Stimulated activated CD4-positive, alpha-beta T cell treated with anti-CD3 and anti-CD28 coated beads, Interleukin-2, amount 100 ng/mL, for 48 hours (primary cell): ENCODE data around the gene ANGPTL8.

Experiments used
- DNase-seq, 2 donors: peaks; one replicate each; pipeline ENCODE4 v3.0.0-alpha.2; 2020

The ANGPTL8 gene

GRCh38 chr19:11264452-11265176 is 25.2 kb downstream of the ANGPTL8 start:
- DNase-seq: no peak

GRCh38 chr19:11265177-11265784 is 25.9 kb downstream of the ANGPTL8 start:
- DNase-seq: no peak

DNA sequence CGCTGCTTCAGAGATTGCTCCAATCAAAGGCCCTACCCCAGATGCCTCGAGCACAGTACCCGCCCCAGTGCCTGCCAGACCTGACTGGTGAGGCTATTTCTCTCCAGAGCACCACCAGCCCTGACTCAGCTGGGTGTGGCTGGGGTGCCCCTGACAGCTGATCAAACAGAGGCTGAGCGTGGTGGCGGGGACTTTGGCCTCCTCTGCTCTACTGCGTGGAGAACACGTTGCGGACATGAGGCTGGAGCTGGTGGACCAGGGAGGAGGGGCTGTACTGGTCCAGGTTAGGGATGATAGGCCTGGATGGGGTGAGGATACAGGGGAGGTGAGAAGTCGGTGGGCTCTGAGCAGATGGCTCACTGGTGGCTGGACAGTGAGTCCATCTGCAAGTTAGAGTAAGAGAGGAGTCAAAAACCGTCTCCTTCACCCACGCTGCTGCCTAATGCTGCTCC is 26.4 kb downstream of the ANGPTL8 start:
- no peak for DNase-seq

DNA sequence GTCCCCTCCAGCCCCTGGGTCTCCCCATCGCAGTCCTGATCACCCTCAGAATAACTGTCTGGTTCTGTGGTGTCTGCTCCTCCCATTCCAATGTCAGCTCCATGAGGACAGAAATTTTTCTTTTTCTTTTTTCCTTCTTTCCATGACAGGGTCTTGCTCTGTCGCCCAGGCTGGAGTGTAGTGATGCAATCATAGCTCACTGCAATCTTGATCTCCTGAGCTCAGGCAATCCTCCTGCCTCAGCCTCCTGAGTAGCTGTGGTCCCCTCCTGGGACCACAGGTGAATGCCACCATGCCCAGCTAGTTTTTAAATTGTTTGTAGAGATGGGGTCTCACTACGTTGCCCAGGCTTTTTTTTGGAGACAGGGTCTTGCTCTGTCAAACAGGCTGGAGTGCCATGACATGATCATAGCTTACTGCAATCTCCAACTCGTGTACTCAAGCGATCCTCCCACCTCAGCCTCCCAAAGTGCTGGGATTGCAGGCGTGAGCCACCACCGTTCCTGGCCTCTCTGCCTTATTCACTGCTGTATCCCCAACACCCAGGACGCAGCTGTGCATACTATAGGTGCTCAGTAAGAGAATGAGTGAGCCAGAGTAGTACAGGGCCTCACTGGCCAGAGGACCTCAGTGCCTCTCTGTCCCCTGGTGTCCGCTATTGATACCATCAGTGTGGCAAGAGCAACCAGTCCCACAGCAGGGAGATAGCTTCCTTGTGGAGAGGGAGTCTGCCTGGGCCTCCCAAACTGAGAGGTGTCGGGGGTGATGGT is 28.1 kb downstream of the ANGPTL8 start:
- DNase-seq: no peak

DNA sequence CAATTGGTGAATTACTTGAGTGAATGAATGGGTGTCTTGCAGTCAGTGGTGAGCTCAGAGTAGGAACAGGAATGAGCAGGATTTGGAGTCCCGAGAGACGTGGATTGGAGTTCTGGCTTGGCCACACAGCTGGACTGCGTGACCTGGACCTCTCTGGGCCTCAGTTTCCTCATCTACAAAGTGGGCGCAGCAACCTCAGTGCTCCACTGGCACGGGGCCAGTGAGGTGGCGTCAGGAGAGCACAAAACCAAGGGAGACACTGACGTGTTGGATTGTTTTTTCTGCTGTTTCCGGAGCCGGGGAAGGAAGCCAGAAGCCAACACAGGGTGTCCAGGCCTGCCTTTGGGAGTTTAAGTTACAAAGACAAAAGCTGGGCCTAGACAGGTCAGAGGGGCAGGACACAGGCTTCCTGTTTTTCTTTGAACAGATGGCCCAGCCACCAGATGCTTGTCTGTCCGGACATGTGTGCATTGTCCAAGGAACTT is 29.4 kb downstream of the ANGPTL8 start:
- DNase-seq: no peak

- no peak for DNase-seq
Measured at GRCh38 chr19:11269408-11269807, 30.0 kb downstream of the ANGPTL8 start.

DNA sequence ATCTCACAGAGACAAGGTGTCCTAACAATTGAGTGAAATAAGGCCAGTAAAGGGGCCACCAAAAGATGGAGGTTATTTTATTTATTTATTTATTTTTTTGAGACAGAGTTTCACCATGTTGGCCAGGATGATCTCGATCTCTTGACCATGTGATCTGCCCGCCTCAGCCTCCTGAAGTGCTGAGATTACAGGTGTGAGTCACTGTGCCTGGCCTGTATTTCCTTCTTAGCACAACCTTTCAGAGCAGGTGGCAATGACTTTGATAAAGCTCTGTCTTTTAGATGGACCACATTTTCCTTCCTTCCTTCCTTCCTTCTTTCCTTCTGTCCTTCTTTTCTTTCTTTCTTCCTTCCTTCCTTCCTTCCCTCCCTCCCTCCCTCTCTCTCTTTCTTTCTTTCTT is 33.9 kb downstream of the ANGPTL8 start:
- DNase-seq: no peak

DNA sequence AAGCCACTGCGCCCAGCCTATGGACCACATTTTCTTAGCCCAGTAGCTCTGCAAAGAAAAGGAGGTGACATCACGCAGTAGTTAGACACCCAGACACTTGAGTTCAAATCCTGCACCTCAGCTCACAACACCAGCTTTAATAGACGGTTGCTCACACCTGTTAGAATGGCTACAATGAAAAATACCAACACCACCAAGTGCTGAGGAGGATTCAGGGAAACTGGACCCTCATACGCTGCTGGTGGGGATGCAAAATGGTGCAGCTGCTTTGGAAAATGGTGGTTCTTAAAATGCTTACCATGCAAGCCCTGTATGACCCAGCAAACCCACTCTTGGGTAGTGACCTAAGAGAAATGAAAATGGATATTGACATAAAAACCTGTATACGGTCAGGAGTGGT is 34.6 kb downstream of the ANGPTL8 start:
- DNase-seq: no peak

DNA sequence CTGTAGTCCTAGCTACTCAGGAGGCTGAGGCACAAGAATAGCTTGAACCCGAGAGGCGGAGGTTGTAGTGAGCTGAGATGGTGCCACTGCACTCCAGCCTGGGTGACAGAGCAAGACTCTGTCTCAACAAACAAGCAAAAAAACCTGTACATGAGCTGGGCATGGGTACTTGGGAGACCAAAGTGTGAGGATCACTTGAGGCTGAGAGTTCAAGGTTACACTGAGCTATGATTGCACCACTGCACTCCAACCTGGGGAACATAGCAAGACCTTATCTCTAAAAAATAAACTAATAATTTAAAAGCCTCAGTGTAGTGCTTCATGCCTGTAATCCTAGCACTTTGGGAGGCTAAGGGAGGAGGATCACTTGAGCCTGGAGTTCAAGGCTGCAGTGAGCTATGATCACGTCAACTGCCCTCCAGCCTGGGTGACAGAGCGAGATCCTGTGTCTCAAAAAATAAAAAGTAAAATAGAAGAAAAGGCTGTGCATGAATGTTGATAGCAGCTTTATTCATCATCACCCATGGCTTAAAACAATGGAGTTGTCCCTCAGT is 35.2 kb downstream of the ANGPTL8 start:
- DNase-seq: no peak

DNA sequence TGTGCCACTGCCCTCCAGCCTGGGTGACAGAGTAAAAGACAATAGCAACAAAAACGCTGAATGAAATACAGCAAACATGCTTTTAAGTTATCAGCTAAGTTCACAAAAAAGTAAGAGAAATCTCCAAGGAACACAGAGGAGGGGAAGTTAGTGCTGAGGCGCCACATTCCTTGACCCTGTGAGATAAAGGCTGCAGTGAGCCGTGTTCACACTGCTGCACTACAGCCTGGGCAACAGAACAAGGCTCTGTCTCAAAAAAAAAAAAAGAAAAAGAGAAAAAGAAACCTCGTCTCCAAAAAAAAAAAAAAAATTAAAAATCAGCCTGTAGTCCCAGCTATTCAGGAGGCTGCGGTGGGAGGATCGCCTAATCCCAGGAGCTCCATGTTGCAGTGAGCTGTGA is 39.3 kb downstream of the ANGPTL8 start:
- DNase-seq: no peak

DNA sequence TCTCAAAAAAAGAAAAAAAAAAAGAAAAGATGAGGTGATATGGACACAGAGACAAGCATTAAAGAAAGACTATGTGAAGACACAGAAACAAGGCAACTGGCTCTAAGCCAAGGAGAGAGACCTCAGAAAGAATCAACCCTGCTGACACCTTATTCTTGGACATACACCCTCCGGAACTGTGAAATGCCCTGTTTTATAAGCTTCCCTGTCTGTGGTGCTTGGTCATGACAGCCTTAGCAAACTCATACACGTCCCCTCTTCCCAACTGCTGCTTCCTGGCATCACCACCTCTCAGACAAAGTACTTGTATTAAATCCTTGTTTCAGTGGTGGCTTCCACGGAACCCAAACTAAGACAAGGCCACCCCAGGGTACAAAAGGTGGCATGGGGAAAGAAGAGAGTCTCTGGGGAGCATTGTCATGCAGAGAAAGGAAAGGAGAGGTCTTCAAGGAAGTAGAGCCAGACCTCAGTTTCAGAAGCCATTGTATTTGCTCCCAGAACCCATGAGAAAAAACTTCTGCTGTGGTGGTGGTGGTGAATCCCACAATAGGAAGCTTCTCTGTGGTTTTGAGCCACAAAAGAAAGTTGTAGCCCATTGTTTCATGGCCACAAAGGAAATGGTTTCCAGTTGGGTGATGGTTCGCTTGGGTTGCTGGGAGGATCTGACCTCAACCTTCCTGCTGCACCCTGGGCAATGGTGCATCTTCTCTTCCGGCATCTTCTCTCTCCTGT is 40.3 kb downstream of the ANGPTL8 start:
- DNase-seq: peak in 1 of 2 donors; percentile 17

- no peak for DNase-seq
Measured at GRCh38 chr19:11281356-11282049, 42.1 kb downstream of the ANGPTL8 start.

- no peak for DNase-seq
Measured at GRCh38 chr19:11284515-11284914, 45.1 kb downstream of the ANGPTL8 start.

DNA sequence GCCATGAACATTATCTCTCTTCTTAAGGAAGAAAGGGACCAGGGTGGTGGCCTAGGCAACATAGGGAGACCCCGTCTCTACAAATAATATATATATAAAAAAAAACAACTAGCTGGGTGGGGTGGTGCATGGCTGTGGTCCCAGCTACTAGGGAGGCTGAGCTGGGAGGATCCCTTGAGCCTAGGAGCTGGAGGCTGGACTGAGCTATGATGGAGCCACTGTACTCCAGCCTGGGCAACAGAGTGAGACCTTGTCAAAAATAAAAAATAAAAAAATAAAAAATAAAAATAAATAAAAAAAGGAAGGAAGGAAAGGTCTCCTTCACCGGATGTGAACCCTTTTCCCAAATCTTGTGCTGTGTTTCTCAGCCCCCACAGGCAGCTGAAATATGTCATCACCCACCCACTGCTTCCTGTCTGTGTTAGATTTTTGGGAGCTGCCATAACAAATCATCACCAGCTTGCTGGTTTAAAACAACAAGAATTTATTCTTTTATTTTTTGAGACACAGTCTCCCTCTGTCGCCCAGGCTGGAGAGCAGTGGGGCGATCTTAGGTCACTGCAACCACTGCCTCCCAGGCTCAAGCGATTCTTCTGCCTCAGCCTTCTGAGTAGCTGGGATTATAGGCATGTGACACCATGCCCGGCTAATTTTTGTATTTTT is 47.0 kb downstream of the ANGPTL8 start:
- DNase-seq: no peak

DNA sequence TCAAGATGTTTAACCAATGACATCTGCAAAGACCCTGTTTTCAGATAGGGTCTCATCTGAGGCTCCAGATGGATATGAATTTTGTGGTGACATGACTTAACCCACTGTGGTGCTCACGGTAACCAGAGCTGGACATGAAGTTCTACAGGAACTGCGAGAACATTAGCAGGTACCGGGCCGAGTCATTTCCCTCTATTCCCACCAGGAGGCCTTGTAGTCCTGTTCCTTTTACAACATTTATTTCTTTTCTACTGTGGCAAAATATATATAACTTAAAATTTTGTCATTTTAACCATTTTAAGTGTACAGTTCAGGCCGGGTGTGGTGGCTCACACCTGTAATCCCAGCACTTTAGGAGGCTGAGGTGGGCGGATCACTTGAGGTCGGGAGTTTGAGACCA is 48.9 kb downstream of the ANGPTL8 start:
- no peak for DNase-seq

- no peak for DNase-seq
Measured at GRCh38 chr19:11290256-11290655, 50.8 kb downstream of the ANGPTL8 start.

DNA sequence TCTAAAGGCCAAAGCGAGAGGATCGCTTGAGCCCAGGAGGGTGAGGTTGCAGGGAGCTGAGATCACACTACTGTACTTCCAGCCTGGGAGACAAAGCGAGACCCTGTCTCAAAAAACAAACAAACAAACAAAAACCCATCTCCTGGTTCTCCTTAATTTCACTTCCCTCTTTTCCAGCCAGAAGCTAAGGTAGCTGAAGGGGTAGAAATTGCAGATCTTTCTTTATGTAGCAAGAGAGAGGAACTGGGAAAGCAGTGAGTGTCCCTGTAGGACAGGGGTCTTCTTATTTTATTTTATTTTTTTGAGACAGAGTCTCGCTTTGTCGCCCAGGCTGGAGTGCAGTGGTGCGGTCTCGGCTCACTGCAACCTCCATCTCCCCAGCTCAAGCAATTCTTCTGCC is 52.0 kb downstream of the ANGPTL8 start:
- no peak for DNase-seq
